Measurements from ENCODE around the gene PODXL2.

PODXL2 gene

GRCh38 chr3:127597020-127597771, 31.8 kb upstream of the PODXL2 start:
- no peaks in the 10 kb centered on the region for H3K27me3 ChIP-seq (ENCODE audit: insufficient read depth, low read depth)
- peak overlapping the region; percentile 60; the same call in 1 of the 2 replicates for H2AFZ ChIP-seq (ENCODE audit: low read depth)
- peaks cover 34% of the 10 kb centered on the region for H3K4me1 ChIP-seq (ENCODE audit: low read depth, poor library complexity, severe bottlenecking)
- H3K27ac ChIP-seq, result peak overlapping the region; percentile 23; the same call in 1 of the 2 replicates
- no peak for TF ChIP-seq CTCF (conservative IDR thresholded peaks at IDR 0.05; ENCODE audit: low read depth, low read length)
- peaks cover 38% of the 10 kb centered on the region for H3K79me2 ChIP-seq (ENCODE audit: insufficient read depth, low read depth)
- peaks cover 12% of the 10 kb centered on the region; the same call in 1 of the 2 replicates for H3K36me3 ChIP-seq (ENCODE audit: insufficient read depth)
- H3K9ac ChIP-seq, result no peak overlapping the region; the same call in 1 of the 2 replicates
- no peak overlapping the region for H3K4me3 ChIP-seq (IDR thresholded peaks at IDR 0.05; ENCODE audit: insufficient read depth, low read depth, low read length)
- peak overlapping the region; percentile 95 for H3K4me2 ChIP-seq
- H4K20me1 ChIP-seq (ENCODE audit: insufficient read depth), result no peaks in the 10 kb centered on the region

- no peak for TF ChIP-seq CTCF (conservative IDR thresholded peaks at IDR 0.05; ENCODE audit: low read depth, low read length)
- H3K27ac ChIP-seq, result peak overlapping the region; percentile 90
- H3K79me2 ChIP-seq (ENCODE audit: insufficient read depth, low read depth), result peaks cover 51% of the 10 kb centered on the region
- peak overlapping the region; percentile 100 for H3K9ac ChIP-seq
- peak overlapping the region; percentile 60 for H2AFZ ChIP-seq (ENCODE audit: low read depth)
- H3K4me3 ChIP-seq (IDR thresholded peaks at IDR 0.05; ENCODE audit: insufficient read depth, low read depth, low read length), result peak overlapping the region; percentile 98
- peaks cover 12% of the 10 kb centered on the region; the same call in 1 of the 2 replicates for H3K36me3 ChIP-seq (ENCODE audit: insufficient read depth)
- H3K4me1 ChIP-seq (ENCODE audit: low read depth, poor library complexity, severe bottlenecking), result peaks cover 34% of the 10 kb centered on the region
- no peaks in the 10 kb centered on the region for H4K20me1 ChIP-seq (ENCODE audit: insufficient read depth)
- H3K4me2 ChIP-seq, result peak overlapping the region; percentile 95
- no peaks in the 10 kb centered on the region for H3K27me3 ChIP-seq (ENCODE audit: insufficient read depth, low read depth)
These were observed 30.0 kb upstream of the PODXL2 start for GRCh38 chr3:127598841-127599570.

- Histone ChIP-seq H2AFZ (ENCODE audit: low read depth) (no peak overlapping the region), H3K4me2 (peak overlapping the region; percentile 95), H3K27me3 (ENCODE audit: insufficient read depth, low read depth) (no peaks in the 10 kb centered on the region), H3K36me3 (ENCODE audit: insufficient read depth) (peaks cover 12% of the 10 kb centered on the region; the same call in 1 of the 2 replicates), H3K4me3 (IDR thresholded peaks at IDR 0.05; ENCODE audit: insufficient read depth, low read depth, low read length) (no peak overlapping the region), H3K4me1 (ENCODE audit: low read depth, poor library complexity, severe bottlenecking) (peaks cover 34% of the 10 kb centered on the region), H3K79me2 (ENCODE audit: insufficient read depth, low read depth) (peaks cover 58% of the 10 kb centered on the region), H3K27ac (no peak overlapping the region), H4K20me1 (ENCODE audit: insufficient read depth) (no peaks in the 10 kb centered on the region), H3K9ac (no peak overlapping the region)
- no peak for TF ChIP-seq CTCF (conservative IDR thresholded peaks at IDR 0.05; ENCODE audit: low read depth, low read length)
These were observed 28.1 kb upstream of the PODXL2 start for GRCh38 chr3:127600749-127601456.

- TF ChIP-seq CTCF (conservative IDR thresholded peaks at IDR 0.05; ENCODE audit: low read depth, low read length), result no peak
- H4K20me1 ChIP-seq (ENCODE audit: insufficient read depth), result no peaks in the 10 kb centered on the region
- no peak overlapping the region for H2AFZ ChIP-seq (ENCODE audit: low read depth)
- no peak overlapping the region for H3K4me2 ChIP-seq
- H3K9ac ChIP-seq, result no peak overlapping the region
- H3K36me3 ChIP-seq (ENCODE audit: insufficient read depth), result peaks cover 20% of the 10 kb centered on the region; the same call in 1 of the 2 replicates
- no peak overlapping the region for H3K27ac ChIP-seq
- H3K79me2 ChIP-seq (ENCODE audit: insufficient read depth, low read depth), result peaks cover 51% of the 10 kb centered on the region
- H3K4me1 ChIP-seq (ENCODE audit: low read depth, poor library complexity, severe bottlenecking), result peaks cover 28% of the 10 kb centered on the region
- H3K27me3 ChIP-seq (ENCODE audit: insufficient read depth, low read depth), result no peaks in the 10 kb centered on the region
- no peak overlapping the region for H3K4me3 ChIP-seq (IDR thresholded peaks at IDR 0.05; ENCODE audit: insufficient read depth, low read depth, low read length)
These were observed 24.9 kb upstream of the PODXL2 start for GRCh38 chr3:127604035-127604434.
